Stomach smooth muscle (tissue), 2 donors: ENCODE measurements around the gene TGFBR3.

ENCODE experiments used
- H3K27ac ChIP-seq: one replicate; pipeline ENCODE4 v1.7.0; 2013; ENCODE audit warnings: mild to moderate bottlenecking, low read length, inconsistent platforms
- H3K27me3 ChIP-seq, 2 donors: one replicate each; pipeline ENCODE4 v1.7.0; 2013; ENCODE audit warnings: low read length in 2 of 2; ENCODE audit not compliant: insufficient read depth in 2 of 2, control insufficient read depth in 1 of 2
- H3K36me3 ChIP-seq, 2 donors: one replicate each; pipeline ENCODE4 v1.7.0; 2013; ENCODE audit warnings: low read length in 2 of 2; ENCODE audit not compliant: control insufficient read depth in 2 of 2, insufficient read depth in 2 of 2
- H3K4me1 ChIP-seq: one replicate; pipeline ENCODE4 v1.7.0; 2013; ENCODE audit warnings: low read length; ENCODE audit not compliant: control insufficient read depth, insufficient read depth
- H3K4me3 ChIP-seq, 2 donors: one replicate each; pipeline ENCODE4 v1.7.0; 2013; ENCODE audit warnings: low read length in 2 of 2
- H3K9ac ChIP-seq, 2 donors: one replicate each; pipeline ENCODE4 v1.7.0; 2013; ENCODE audit warnings: low read length in 2 of 2, mild to moderate bottlenecking in 1 of 2
- H3K9me3 ChIP-seq, 2 donors: one replicate each; pipeline ENCODE4 v1.7.0; 2013; ENCODE audit warnings: low read length in 2 of 2; ENCODE audit not compliant: control insufficient read depth in 2 of 2
- donor health status: healthy.
- donor health status: Pancreatic carcinoma.

TGFBR3 gene

DNA sequence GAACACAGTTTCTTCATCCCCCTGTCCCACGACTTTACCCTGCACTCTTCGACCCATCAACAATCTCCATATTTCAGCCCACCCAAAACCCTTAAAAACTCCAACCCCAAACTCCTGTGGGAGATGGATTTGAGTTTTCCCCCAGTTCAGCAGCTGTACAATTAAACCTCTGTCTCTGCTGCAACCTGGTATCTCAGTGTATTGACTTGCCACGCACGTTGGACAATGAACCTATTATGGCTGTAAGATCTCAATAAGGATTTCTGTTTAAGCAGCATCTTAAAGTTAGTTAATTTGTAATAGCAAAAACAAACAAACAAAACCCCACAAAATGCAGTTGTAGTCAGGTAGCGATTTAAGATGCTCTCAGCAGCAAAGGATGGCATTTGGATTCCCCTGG lies 119.1 kb downstream of the TGFBR3 start:
- H3K4me3 ChIP-seq = no peak overlapping the region

DNA sequence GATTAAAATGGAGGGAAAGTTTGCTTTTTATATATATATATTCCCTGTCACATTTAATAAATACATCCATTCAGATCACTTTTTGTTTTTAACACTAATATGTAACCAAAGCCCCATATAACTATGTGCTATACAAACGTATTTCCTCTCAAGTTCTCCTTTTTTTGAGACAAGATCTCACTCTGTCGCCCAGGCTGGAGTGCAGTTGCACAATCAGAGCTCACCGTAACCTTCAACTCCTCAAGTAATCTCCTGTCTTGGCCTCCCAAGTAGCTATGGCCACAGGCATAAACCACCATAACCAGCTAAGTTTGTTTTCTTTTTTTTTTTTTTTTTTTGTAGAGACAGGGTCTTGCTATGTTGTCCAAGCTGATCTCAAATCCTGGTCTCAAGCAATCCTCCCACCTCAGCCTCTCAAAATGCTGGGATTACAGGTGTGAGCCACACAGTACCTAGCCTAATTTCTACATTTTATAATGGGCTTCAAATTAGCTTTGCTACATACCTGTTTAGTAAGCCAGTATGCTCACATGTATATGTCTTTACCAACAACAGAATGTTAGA lies 120.0 kb downstream of the TGFBR3 start:
- no peak overlapping the region for H3K27ac ChIP-seq
- H3K4me3 ChIP-seq = no peak overlapping the region
- peaks cover 3 to 4% of the 10 kb centered on the region in 2 donors for H3K36me3 ChIP-seq
- H3K4me1 ChIP-seq = peaks cover 25% of the 10 kb centered on the region
- H3K9ac ChIP-seq = no peak overlapping the region
- no peaks in the 10 kb centered on the region for H3K27me3 ChIP-seq
- no peaks in the 10 kb centered on the region for H3K9me3 ChIP-seq

More for the DNA sequence above, 119.1 kb downstream of the TGFBR3 start:
- Histone ChIP-seq H3K27ac (no peak overlapping the region), H3K9ac (no peak overlapping the region), H3K27me3 (no peaks in the 10 kb centered on the region), H3K4me1 (peaks cover 21% of the 10 kb centered on the region), H3K36me3 (peaks cover 3 to 4% of the 10 kb centered on the region in 2 donors), H3K9me3 (no peaks in the 10 kb centered on the region)

DNA sequence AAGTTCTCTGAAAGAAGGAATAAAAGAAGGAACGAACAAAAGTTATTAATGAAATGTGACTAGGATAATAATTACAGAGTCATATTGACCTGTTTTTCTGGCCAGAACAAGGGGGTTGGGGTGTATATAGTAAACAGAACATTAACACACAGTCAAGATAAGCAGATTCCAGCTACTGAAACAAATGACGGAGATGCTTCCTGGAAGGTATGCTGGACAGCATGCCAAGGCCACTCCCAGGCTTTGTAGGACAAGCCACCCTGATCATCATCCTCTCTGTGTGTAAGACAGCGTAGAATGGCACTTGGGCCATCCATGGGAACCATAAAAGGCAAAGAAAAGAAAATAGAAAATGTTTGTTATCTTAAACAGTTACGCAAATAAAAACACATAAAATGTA lies 120.7 kb downstream of the TGFBR3 start:
- no peak overlapping the region for H3K27ac ChIP-seq

DNA sequence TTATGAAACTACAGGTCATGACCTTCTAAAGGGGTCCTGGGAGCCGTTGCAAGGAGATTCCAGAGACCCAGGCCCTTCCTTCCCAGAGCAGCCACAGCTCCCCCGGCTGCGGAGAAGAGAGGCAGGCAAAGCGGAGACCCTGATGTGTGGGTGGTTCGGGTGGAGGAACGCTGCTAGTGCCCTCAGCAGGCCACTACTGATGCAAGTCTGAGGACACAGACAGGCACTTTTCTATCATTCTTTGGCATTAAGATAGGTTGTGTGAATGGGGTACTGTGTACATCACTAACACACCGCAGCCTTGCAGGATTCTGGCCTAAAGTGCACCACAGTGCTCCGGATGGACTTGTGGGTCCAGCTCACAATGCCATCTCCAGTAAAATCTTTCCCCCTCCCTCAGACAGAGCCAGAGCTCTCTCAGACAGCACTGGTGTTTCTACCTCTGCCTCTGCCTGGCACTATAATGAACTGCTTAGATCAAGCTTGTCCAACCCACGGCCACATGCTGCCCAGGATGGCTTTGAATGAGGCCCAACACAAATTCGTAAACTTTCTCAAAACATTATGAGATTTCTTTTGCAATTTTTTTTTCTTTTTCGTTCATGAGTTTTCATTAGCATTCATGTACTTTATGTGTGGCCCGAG lies 121.4 kb downstream of the TGFBR3 start:
- peaks cover 36% of the 10 kb centered on the region for H3K4me1 ChIP-seq
- H3K27me3 ChIP-seq = no peaks in the 10 kb centered on the region
- no peak overlapping the region for H3K4me3 ChIP-seq
- peaks cover 3 to 4% of the 10 kb centered on the region in 2 donors for H3K36me3 ChIP-seq
- no peak overlapping the region for H3K9ac ChIP-seq
- no peaks in the 10 kb centered on the region for H3K9me3 ChIP-seq
- no peak overlapping the region for H3K27ac ChIP-seq

More for the DNA sequence above, 120.7 kb downstream of the TGFBR3 start:
- no peaks in the 10 kb centered on the region for H3K9me3 ChIP-seq
- H3K4me1 ChIP-seq = peaks cover 31% of the 10 kb centered on the region
- H3K4me3 ChIP-seq = no peak overlapping the region
- peaks cover 3 to 4% of the 10 kb centered on the region in 2 donors for H3K36me3 ChIP-seq
- H3K9ac ChIP-seq = no peak overlapping the region
- no peaks in the 10 kb centered on the region for H3K27me3 ChIP-seq

DNA sequence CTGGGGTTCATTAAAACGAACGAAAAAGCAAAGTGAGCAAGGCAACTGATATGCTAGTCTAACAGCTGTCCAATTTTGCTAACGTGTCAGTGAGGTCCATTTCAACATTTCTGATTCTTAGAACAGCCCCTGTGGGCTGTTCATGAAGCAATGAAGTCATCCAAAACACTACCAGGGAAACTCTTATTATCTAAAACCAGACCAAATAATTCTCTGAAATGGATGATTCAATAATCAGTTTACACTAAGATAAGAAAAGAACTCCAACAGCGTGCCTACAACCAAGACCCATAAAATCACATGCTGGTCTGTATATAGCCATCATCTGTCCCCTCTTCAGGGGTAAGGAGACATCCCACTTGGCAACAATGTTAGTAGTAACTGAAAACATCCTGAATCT lies 122.7 kb downstream of the TGFBR3 start:
- Histone ChIP-seq H3K4me1 (peaks cover 35% of the 10 kb centered on the region), H3K36me3 (peaks cover 3 to 4% of the 10 kb centered on the region in 2 donors), H3K9me3 (no peaks in the 10 kb centered on the region), H3K27me3 (no peaks in the 10 kb centered on the region), H3K4me3 (no peak overlapping the region), H3K27ac (peak overlapping the region; percentile 3), H3K9ac (no peak overlapping the region)

DNA sequence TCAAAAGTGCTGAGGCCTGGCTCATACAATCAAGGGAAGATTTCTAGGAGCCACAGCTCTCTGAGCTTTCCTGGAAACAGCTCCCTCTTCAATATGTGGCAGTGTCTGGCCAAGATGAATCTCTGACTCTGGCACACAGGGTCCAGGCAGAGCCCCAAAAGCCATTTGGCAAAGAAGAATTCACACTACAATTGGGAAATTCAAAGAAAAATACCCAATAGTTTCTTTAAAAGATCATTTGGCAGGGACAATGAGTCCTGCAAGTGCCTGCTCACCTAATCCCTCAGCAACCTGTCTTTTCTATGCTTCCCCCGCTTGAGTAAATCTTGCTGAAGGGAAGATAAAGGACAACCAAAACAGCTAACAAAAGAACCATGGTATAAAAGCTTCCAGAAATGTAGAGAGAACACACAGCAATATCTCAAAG lies 124.6 kb downstream of the TGFBR3 start:
- Histone ChIP-seq H3K4me3 (no peak overlapping the region), H3K4me1 (peaks cover 35% of the 10 kb centered on the region), H3K9me3 (no peaks in the 10 kb centered on the region), H3K27me3 (no peaks in the 10 kb centered on the region), H3K36me3 (peaks cover 3 to 6% of the 10 kb centered on the region in 2 donors), H3K27ac (peak overlapping the region; percentile 53), H3K9ac (peak overlapping the region in 1 of 2 donors; percentile 41)

DNA sequence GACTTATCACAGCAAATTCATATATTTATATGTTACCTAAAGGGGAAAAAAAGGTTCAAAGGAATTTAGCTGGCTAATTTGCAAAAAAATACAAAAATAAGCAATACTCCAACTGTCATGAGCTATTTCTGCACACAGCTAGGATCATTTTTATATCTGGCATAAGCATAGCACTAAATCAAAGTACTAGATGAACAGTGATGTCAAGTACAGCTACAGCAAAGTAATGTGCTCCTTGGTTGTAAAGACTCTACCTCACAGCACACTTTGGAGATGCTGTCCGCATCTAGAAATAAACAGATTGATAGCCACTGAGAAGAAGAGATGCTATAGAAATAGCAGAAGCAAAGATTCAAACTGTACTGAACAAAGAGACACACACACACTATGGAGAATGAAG lies 125.4 kb downstream of the TGFBR3 start:
- Histone ChIP-seq H3K9me3 (no peaks in the 10 kb centered on the region), H3K9ac (no peak overlapping the region), H3K4me3 (no peak overlapping the region), H3K27ac (no peak overlapping the region), H3K36me3 (peaks cover 3 to 6% of the 10 kb centered on the region in 2 donors), H3K27me3 (no peaks in the 10 kb centered on the region), H3K4me1 (peaks cover 43% of the 10 kb centered on the region)

DNA sequence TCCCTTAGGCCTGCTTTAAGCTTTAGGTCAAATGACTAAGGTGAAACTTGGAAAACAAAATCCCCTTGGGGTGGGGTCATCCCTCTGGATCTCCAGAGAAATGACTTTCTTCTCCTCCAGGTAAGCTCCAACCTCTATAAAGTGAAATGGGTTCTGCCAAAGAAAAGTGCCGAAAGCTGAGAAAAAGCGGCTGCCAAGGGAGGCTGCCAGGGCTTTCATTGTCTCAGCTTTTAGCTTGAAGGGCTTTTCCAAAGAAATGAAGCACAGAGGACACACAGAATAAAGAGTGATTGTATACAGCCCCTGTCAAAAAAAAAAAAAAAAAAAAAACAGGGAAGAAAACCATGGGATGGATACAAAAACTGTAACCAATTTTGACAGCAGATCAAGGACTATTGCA lies 126.9 kb downstream of the TGFBR3 start:
- peaks cover 45% of the 10 kb centered on the region for H3K4me1 ChIP-seq
- H3K27me3 ChIP-seq = no peaks in the 10 kb centered on the region
- H3K9ac ChIP-seq = no peak overlapping the region
- H3K27ac ChIP-seq = peak overlapping the region; percentile 58
- H3K4me3 ChIP-seq = no peak overlapping the region
- peaks cover 0 to 3% of the 10 kb centered on the region in 2 donors for H3K36me3 ChIP-seq
- no peaks in the 10 kb centered on the region for H3K9me3 ChIP-seq

DNA sequence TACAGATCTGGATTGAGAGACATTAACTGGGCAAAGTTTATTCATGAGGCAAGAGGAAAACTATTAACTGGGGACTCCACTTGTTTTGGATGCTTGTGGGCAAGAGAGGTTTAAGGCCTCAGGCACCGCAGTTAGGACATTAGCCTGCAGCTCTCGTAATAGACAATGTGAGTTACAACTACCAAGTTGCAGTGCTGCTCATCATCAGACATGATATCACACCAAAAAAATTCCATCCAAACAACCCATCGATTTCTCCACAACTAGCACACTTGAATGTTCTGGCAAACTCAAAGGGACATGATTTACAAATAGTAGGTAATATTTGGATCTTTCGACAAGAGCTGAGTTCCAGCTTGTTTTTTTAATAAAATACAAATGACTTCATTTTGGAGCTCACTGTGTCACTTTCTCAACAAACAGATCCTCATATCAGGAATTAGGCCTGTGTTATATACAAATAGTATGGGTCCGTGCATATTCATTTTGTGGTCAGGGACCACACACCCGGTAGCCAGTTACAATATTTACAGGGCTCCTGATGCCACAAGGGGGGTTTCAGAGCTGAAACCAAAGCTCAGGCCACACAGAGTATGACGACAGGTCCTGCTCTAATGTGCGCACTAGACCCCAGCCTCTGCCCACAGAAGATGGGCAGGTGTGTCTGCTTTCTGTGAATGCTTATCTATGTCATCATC lies 128.0 kb downstream of the TGFBR3 start:
- H3K27ac ChIP-seq = peak overlapping the region; percentile 58
- peaks cover 41% of the 10 kb centered on the region for H3K4me1 ChIP-seq

DNA sequence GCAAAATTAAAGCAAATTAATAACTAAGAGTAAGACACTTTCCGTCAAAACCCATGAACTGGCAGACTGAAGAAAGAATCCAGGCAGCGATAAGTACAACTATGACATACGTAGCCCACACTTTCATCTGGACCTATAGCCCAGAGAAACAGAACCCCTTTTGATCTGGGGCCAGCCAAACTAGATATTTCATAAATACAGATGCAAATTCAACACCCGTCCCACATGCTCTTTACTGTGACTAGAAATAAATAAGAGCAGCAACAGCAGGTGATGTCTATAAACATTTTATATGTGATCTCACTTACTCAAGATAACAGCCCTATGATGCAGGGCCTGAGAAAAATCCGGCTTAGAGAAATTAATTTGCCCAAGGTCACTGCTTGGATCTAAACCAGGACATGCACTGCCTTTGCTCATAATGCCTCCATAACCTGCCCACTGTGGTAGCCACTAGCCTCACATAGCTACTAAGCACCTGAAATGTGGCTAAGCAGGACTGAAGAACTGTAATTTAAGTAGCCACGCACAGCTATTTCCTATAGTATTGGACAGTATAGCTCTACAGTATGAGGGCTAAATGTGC lies 130.2 kb downstream of the TGFBR3 start:
- Histone ChIP-seq H3K27ac (peak overlapping the region; percentile 63), H3K9me3 (no peaks in the 10 kb centered on the region), H3K36me3 (peaks cover 0 to 3% of the 10 kb centered on the region in 2 donors), H3K27me3 (no peaks in the 10 kb centered on the region), H3K4me1 (peaks cover 51% of the 10 kb centered on the region), H3K9ac (no peak overlapping the region), H3K4me3 (no peak overlapping the region)

More for the DNA sequence above, 128.0 kb downstream of the TGFBR3 start:
- Histone ChIP-seq H3K36me3 (peaks cover 0 to 3% of the 10 kb centered on the region in 2 donors), H3K9me3 (no peaks in the 10 kb centered on the region), H3K4me3 (no peak overlapping the region), H3K9ac (no peak overlapping the region), H3K27me3 (no peaks in the 10 kb centered on the region)
